ENCODE measurements around the gene PCBP3. TPM values are rescaled to one million over a fixed set of nuclear protein-coding genes. Genes with fewer than 3 reads are reported as not detected.

PCBP3 gene
- total RNA-seq, 1 donor from 2014 or later = not detected

DNA sequence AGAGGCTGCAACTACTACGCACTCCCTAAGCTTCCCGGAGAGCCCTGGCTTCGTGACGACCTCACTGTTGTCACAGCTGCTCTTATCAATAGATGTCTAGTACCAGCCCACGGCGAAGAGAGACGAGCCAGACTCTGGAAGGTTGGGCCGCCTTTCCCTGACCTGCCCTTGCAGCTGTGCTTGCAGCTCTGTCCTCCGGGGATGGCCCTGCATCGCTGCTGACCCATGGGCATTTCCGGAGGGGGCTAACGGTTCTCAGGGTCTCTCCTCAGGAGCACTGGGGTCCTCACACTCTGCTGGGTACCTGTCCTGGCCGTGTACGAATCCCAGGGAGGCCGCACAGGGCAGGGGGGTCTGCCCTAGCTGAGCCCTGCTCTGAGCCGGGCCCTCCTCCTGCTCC, 244.3 kb downstream of the PCBP3 start:
- DNase-seq (no peak), ATAC-seq (ENCODE audit: low read depth) (no peak)
- Mint-ChIP-seq H3K36me3 (ENCODE audit: low read depth) (no peaks in the 10 kb centered on the region), H3K9me3 (no peaks in the 10 kb centered on the region), H3K4me3 (no peak overlapping the region), H3K4me1 (peaks cover 37% of the 10 kb centered on the region), H3K27me3 (no peaks in the 10 kb centered on the region), H3K27ac (no peak overlapping the region)
- ChIA-PET POLR2A (no interaction called here), CTCF (no interaction called here)
- TF ChIP-seq, protein P1, sequence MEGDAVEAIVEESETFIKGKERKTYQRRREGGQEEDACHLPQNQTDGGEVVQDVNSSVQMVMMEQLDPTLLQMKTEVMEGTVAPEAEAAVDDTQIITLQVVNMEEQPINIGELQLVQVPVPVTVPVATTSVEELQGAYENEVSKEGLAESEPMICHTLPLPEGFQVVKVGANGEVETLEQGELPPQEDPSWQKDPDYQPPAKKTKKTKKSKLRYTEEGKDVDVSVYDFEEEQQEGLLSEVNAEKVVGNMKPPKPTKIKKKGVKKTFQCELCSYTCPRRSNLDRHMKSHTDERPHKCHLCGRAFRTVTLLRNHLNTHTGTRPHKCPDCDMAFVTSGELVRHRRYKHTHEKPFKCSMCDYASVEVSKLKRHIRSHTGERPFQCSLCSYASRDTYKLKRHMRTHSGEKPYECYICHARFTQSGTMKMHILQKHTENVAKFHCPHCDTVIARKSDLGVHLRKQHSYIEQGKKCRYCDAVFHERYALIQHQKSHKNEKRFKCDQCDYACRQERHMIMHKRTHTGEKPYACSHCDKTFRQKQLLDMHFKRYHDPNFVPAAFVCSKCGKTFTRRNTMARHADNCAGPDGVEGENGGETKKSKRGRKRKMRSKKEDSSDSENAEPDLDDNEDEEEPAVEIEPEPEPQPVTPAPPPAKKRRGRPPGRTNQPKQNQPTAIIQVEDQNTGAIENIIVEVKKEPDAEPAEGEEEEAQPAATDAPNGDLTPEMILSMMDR (IDR thresholded peaks at IDR 0.05) = no peak
- intact Hi-C loops (cut with micrococcal nuclease) = no loop called here

DNA sequence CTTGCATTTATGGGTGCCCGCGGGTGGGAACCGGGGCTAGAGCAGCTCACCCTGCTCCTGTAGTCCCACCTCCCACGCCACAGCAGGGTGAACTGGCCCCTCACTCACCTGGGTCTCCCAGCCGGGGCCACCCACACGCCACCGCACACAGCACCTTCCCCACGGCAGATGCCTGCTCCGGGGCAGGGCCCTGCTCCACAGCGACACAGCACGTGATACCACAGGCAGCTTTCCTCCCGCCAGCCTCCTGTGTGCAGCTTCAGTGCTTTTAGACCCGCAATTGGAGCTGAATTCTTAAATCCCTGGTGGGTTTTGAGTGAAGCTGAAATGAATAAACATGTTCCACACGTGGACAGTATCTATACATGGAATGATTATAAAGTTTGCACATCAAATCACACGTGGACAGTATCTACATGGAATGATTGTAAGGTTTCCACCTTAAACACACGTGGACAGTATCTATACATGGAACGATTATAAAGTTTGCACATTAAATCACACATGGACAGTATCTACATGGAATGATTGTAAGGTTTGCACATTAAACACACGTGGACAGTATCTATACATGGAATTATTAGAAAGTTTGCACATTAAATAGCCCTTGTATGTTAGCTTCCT, 245.0 kb downstream of the PCBP3 start:
- ChIA-PET POLR2A (no interaction called here), CTCF (interaction anchor here (1.1 to 1.3 kb wide), 2 partner anchors 8 to 9 kb away, joined by 3 to 5 read pairs; no protein-coding TSS in a partner anchor)
- intact Hi-C loops (cut with micrococcal nuclease) = no loop called here
- Mint-ChIP-seq H3K4me3 (no peak overlapping the region), H3K27ac (no peak overlapping the region), H3K9me3 (no peaks in the 10 kb centered on the region), H3K36me3 (ENCODE audit: low read depth) (no peaks in the 10 kb centered on the region), H3K4me1 (peaks cover 41% of the 10 kb centered on the region), H3K27me3 (no peaks in the 10 kb centered on the region)
- TF ChIP-seq, protein P1 (IDR thresholded peaks at IDR 0.05) = no peak
- no peak for DNase-seq
- no peak for ATAC-seq (ENCODE audit: low read depth)

DNA sequence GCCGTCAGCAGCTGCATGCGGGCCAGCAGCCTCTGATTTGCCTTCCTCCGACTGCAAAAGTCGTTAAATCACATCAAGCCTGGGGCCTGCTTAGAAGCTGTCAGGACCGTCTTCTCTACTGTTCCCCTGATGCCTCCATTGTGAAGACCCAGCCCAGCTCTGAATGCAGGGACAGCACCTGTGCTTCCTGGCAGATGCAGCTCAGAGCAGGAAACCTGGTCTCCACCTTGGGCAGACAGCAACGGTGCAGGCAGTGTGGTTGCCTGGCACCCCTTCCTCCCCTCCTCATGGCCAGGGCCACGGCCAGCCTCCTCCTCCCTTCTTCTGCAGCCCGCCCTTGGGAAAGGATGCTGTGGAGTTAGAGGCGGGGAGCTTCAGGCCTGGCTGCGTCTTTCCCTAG, 245.7 kb downstream of the PCBP3 start:
- ChIA-PET POLR2A (no interaction called here), CTCF (interaction anchor here (1.1 to 1.3 kb wide), 2 partner anchors 8 to 9 kb away, joined by 3 to 5 read pairs; no protein-coding TSS in a partner anchor)
- no peak overlapping the region for H3K27ac Mint-ChIP-seq
- no peaks in the 10 kb centered on the region for H3K9me3 Mint-ChIP-seq
- no peak overlapping the region for H3K4me3 Mint-ChIP-seq
- TF ChIP-seq, protein P1 (IDR thresholded peaks at IDR 0.05) = no peak
- no peaks in the 10 kb centered on the region for H3K36me3 Mint-ChIP-seq (ENCODE audit: low read depth)
- DNase-seq (no peak), ATAC-seq (ENCODE audit: low read depth) (no peak)
- no peaks in the 10 kb centered on the region for H3K27me3 Mint-ChIP-seq
- peaks cover 41% of the 10 kb centered on the region for H3K4me1 Mint-ChIP-seq
- intact Hi-C loops (cut with micrococcal nuclease) = no loop called here

GRCh38 chr21:45889961-45890360, 246.4 kb downstream of the PCBP3 start:
- peaks cover 41% of the 10 kb centered on the region for H3K4me1 Mint-ChIP-seq
- ChIA-PET POLR2A (no interaction called here), CTCF (no interaction called here)
- TF ChIP-seq, protein P1 (IDR thresholded peaks at IDR 0.05) = no peak
- DNase-seq (no peak), ATAC-seq (ENCODE audit: low read depth) (no peak)
- no peaks in the 10 kb centered on the region for H3K27me3 Mint-ChIP-seq
- no peaks in the 10 kb centered on the region for H3K9me3 Mint-ChIP-seq
- no peak overlapping the region for H3K27ac Mint-ChIP-seq
- intact Hi-C loops (cut with micrococcal nuclease) = no loop called here
- no peak overlapping the region for H3K4me3 Mint-ChIP-seq
- no peaks in the 10 kb centered on the region for H3K36me3 Mint-ChIP-seq (ENCODE audit: low read depth)

GRCh38 chr21:45891388-45892155, 248.0 kb downstream of the PCBP3 start:
- no peaks in the 10 kb centered on the region for H3K27me3 Mint-ChIP-seq
- TF ChIP-seq, protein P1 (IDR thresholded peaks at IDR 0.05) = no peak
- DNase-seq (no peak), ATAC-seq (ENCODE audit: low read depth) (no peak)
- POLR2A ChIA-PET = no interaction called here
- no peaks in the 10 kb centered on the region for H3K9me3 Mint-ChIP-seq
- CTCF ChIA-PET = no interaction called here
- H3K4me1 Mint-ChIP-seq = peaks cover 28% of the 10 kb centered on the region
- no peak overlapping the region for H3K4me3 Mint-ChIP-seq
- intact Hi-C loops (cut with micrococcal nuclease) = no loop called here
- no peak overlapping the region for H3K27ac Mint-ChIP-seq
- H3K36me3 Mint-ChIP-seq (ENCODE audit: low read depth) = no peaks in the 10 kb centered on the region
